Measurements from ENCODE around the gene OTOS.

Gene OTOS

GRCh38 chr2:240135706-240136012 lies 4.8 kb downstream of the OTOS start:
- no peak for DNase-seq

GRCh38 chr2:240134956-240135520 lies 5.4 kb downstream of the OTOS start:
- DNase-seq = no peak

- DNase-seq = no peak
Observed at GRCh38 chr2:240134466-240134865, 6.0 kb downstream of the OTOS start.

DNA sequence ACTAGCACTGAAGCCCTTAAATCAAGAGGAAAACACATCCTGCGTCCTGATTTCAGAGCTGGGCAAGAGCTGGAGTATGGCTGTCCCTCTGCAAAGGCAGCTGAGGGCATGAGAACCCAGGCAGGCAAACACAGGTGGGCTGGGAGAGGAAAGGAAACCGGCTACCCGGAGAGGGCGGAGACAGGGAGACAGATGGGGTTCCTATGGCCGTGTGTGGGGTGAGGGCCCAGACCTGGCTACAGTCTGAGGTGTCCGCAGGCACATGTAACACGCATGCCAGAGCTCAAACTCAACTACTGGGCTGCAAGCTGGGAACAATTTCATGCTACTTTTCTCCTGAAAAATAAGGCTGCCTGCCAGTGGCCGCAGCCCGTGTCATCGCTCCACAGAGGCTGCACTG lies 7.1 kb downstream of the OTOS start:
- DNase-seq = no peak

- DNase-seq = no peak
Observed at GRCh38 chr2:240132651-240132980, 7.8 kb downstream of the OTOS start.

DNA sequence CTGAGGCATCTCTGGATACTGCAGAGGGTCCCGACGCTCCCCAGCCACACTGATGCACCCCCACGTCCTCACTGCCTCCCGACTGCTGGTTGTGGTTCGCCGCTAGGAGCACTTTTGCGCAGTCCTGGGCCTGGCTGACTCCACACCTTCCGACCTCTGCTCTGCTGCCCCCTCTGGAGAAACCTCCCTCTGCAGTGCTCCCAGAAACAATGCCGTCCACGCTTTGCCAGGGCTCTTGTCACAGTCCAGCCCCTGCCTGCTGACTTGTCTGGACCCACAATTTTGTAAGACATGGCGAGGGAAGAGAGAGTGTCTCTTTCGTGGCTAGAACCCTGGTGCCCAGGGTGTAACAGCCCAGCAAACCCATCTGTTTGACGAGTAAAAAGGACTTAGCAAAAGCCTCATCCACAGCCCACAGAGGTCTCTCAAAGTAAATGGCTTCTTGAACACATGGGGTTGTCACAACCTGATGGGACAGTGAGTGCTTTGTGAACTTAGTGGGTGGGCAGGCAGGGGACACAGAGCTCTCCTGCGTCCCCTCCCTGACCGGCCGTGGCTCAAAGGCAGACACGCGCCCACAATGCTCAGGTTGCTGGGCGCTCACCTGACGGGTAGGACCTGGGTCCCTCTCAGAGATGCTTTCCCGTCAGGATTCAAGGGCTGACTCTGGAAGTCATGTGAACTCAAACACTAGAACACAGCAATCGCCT lies 8.4 kb downstream of the OTOS start:
- DNase-seq = no peak

- no peak for DNase-seq
Observed at GRCh38 chr2:240131296-240131695, 9.2 kb downstream of the OTOS start.

DNA sequence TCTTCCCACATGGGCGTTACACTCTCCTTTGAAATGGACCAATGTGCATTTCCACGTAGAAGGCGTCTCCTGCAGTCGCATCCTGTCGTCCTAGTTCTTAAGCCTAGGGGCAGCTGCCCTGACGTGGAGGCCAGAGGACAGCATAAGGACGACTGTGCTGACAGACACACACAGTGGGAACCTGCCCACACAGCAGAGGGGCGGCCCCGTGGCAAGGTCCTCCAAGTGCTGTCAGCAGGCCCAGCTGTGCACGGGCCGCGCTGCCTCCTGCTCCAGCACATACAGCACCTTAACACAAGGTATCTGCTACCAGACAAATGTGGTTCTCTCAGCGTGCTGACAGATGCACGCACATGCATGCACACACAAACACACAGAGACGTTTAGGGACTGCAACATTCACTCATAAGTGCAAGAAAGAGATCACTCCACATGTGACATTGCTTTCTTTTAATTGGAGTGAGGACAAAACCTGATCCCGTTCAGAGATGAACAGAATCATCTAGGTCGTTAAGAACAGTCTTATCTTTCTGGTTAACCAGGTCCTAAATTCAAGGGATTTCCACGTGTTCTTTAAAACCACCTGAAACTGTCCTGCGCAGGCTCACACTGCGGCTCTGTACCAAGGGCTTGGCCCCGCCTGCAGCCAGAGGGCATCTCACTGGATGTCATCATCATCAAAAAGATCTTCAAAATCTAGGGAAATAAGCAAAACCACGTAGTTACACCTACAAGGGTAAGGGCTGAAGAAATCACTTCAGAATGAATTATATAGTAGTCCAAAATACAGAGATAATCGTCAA lies 9.9 kb downstream of the OTOS start:
- DNase-seq = no peak

DNA sequence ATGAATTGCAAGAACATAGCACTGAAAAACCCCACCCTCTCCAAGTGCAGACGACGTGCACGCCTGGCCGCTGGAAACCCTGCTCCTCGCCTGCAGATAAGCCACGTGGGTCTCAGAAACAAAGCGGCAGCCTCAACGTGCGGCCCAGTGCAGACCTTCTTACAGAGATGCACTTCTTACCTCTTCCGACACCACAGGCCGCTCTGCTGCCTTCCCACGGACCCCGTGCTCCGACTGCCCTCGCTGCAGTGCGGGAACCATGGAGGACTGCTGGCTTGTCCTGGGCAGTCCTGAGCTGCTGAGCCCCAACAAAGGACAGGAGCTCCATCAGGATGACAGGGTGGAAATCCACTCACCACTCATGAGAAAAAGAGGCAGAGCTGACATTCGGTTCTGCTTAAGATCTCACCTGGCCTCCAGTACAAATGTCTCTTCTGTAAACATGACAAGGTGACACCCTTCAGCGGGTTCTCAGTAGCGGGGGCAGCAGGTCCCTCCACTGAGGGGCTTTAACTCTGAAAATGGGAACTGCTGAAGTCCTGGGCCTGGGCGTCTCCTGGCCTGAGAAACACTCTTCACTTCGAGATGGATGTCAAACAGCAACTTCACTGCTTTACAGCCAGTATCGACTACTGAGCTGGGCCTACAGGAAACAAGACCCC lies 10.6 kb downstream of the OTOS start:
- no peak for DNase-seq

DNA sequence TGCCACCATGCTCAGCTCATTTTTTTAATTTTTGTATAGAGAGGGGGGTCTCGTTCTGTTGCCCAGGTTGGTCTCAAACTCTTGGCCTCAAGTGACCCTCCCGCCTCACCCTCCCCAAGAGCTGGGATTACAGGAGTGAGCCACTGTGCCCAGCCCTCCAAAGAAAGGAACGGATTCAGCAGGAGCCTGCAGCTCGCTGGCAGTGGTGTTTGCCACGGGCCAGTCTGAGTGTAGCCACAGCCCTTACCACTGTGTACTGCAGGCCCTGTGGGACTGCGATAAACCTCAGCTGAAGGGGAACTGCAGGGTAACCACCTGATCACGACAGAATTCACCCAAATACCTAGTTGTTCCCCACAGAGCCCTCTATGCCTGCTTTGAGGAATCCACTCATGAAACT lies 11.1 kb downstream of the OTOS start:
- DNase-seq = no peak

GRCh38 chr2:240128608-240129145 lies 11.8 kb downstream of the OTOS start:
- DNase-seq = no peak

- DNase-seq = no peak
Observed at GRCh38 chr2:240127911-240128607, 12.4 kb downstream of the OTOS start.

GRCh38 chr2:240127191-240127750 lies 13.2 kb downstream of the OTOS start:
- DNase-seq = no peak

GRCh38 chr2:240126731-240127130 lies 13.7 kb downstream of the OTOS start:
- DNase-seq = no peak

- DNase-seq = no peak
Observed at GRCh38 chr2:240125742-240126141, 14.7 kb downstream of the OTOS start.

DNA sequence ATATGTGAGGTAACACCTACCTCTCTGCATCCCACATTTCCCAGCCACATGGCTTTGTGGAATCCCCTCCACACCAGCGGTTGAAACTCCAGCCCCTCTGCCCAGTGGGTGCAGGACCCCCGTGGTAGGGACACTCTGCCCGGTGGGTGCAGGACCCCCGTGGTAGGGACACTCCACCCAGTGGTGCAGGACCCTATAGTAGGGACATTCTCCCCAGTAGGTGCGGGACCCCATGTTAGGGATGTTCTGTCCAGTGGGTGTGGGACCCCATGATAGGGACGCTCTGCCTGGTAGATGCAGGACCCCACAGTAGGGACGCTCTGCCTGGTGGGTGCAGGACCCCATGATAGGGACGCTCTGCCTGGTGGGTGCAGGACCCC lies 15.8 kb downstream of the OTOS start:
- no peak for DNase-seq

DNA sequence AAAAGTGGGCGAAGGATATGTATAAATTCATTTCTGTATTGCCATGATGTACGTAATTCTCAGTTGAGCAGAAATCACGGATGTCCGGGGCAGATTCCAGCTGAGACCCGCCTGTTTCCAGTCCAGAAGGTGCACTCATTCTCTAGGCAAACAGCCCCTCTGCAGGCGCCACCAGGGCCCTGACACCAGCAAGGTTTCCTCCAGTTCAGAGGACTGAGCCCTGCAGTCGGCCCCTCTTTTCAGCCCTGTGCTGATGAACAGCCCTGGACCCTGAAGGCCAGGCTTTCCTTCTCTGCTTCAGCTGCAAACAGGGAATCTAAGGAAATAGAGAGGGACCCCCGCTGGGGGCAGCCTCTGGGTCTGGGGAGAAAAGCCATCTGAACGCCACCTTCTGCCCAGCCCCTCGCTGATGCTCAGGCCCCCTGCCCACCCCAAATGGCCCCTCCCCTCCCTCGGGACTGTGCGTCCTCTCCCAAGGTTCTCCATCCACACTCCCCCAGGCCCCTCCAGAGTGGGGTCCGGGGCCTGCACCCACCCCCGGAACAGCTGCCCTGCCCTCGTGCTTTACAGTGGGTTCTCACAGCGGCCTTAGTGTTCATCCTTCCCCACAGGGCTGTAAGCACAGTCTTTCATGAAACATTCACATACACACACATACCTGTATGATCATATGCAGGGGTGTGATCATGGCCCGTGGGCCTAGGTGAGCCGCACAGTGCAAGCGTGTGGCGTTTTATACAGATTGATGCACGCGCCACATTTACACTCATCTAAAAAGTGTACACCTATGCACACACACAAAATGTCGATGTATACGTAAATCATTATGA lies 16.4 kb downstream of the OTOS start:
- DNase-seq = no peak

- DNase-seq = no peak
Observed at GRCh38 chr2:240121675-240122074, 18.8 kb downstream of the OTOS start.

GRCh38 chr2:240121190-240121589 lies 19.3 kb downstream of the OTOS start:
- DNase-seq = no peak

- DNase-seq = no peak
Observed at GRCh38 chr2:240114233-240114632, 26.2 kb downstream of the OTOS start.

- DNase-seq = no peak
Observed at GRCh38 chr2:240112914-240113690, 27.4 kb downstream of the OTOS start.
